ENCODE measurements around the gene STK32B.

STK32B gene

GRCh38 chr4:5137927-5138326 lies 86.6 kb downstream of the STK32B start:
- no peak for DNase-seq (ENCODE audit: extremely low spot score)
- TF ChIP-seq CTCF (IDR thresholded peaks at IDR 0.05; ENCODE audit: control extremely low read depth, extremely low read depth, low read depth, missing control alignments) = no peak
- CTCF ChIA-PET = no interaction called here
- POLR2A ChIA-PET = no interaction called here

- TF ChIP-seq CTCF (IDR thresholded peaks at IDR 0.05; ENCODE audit: control extremely low read depth, extremely low read depth, low read depth, missing control alignments) = no peak
- POLR2A ChIA-PET = no interaction called here
- CTCF ChIA-PET = no interaction called here
- DNase-seq (ENCODE audit: extremely low spot score) = no peak
Measured at GRCh38 chr4:5138389-5138788, 87.1 kb downstream of the STK32B start.

- TF ChIP-seq CTCF (IDR thresholded peaks at IDR 0.05; ENCODE audit: control extremely low read depth, extremely low read depth, low read depth, missing control alignments) = no peak
- ChIA-PET POLR2A (no interaction called here), CTCF (no interaction called here)
- no peak for DNase-seq (ENCODE audit: extremely low spot score)
Measured at GRCh38 chr4:5139141-5139540, 87.9 kb downstream of the STK32B start.

GRCh38 chr4:5141802-5142201 lies 90.5 kb downstream of the STK32B start:
- ChIA-PET POLR2A (no interaction called here), CTCF (no interaction called here)
- TF ChIP-seq CTCF (IDR thresholded peaks at IDR 0.05; ENCODE audit: control extremely low read depth, extremely low read depth, low read depth, missing control alignments) = no peak
- no peak for DNase-seq (ENCODE audit: extremely low spot score)

- DNase-seq (ENCODE audit: extremely low spot score) = no peak
- POLR2A ChIA-PET = no interaction called here
- TF ChIP-seq CTCF (IDR thresholded peaks at IDR 0.05; ENCODE audit: control extremely low read depth, extremely low read depth, low read depth, missing control alignments) = no peak
- CTCF ChIA-PET = no interaction called here
Measured at GRCh38 chr4:5142726-5143125, 91.4 kb downstream of the STK32B start.

GRCh38 chr4:5143306-5143861 lies 92.1 kb downstream of the STK32B start:
- TF ChIP-seq CTCF (IDR thresholded peaks at IDR 0.05; ENCODE audit: control extremely low read depth, extremely low read depth, low read depth, missing control alignments) = no peak
- ChIA-PET CTCF (interaction anchor here (0.9 kb wide), 1 partner anchor 9 kb away, joined by 3 read pairs; no protein-coding TSS in a partner anchor), POLR2A (no interaction called here)
- no peak for DNase-seq (ENCODE audit: extremely low spot score)

GRCh38 chr4:5143940-5144339 lies 92.7 kb downstream of the STK32B start:
- POLR2A ChIA-PET = no interaction called here
- no peak for TF ChIP-seq CTCF (IDR thresholded peaks at IDR 0.05; ENCODE audit: control extremely low read depth, extremely low read depth, low read depth, missing control alignments)
- CTCF ChIA-PET = interaction anchor here (0.9 kb wide), 1 partner anchor 8 kb away, joined by 3 read pairs; no protein-coding TSS in a partner anchor
- DNase-seq (ENCODE audit: extremely low spot score) = no peak

Data from GM10248 (cell line).